IMR-90 (cell line): ENCODE results near the gene CPNE2. TPM values are rescaled to one million over a fixed set of nuclear protein-coding genes. Genes with fewer than 3 reads are reported as not detected.

Experiments
- MAZ ChIP-seq: IDR thresholded peaks from 2 replicates; pipeline ENCODE4 v1.6.1; 2012; ENCODE audit warnings: low read depth, mild to moderate bottlenecking, low read length, improper control_type of control experiment, moderate library complexity, borderline replicate concordance
- POLR2A ChIP-seq: IDR thresholded peaks from 2 replicates; pipeline ENCODE4 v1.6.1; 2012; ENCODE audit warnings: mild to moderate bottlenecking, low read depth, low read length
- RFX5 ChIP-seq: IDR thresholded peaks from 2 replicates; pipeline ENCODE4 v1.8.0; 2012; ENCODE audit warnings: low read depth, mild to moderate bottlenecking, low read length, moderate library complexity
- SMC3 ChIP-seq: fragments of 150-350 bp; IDR thresholded peaks from 2 replicates; pipeline ENCODE4 v1.6.1; 2016; ENCODE audit warnings: low read depth, mild to moderate bottlenecking, antibody characterized with exemption, low read length, moderate library complexity
- polyA plus RNA-seq, 3 experiments: library from polyadenylated mRNA; depleted of rRNA; stranded (reverse); fragments of >200 nt; gene quantifications; 2 replicates each; pipeline ENCODE4 v1.2.3, GENCODE V29; 2012; ENCODE audit warnings: low replicate concordance in 1 of 3
- total RNA-seq: library from RNA; depleted of rRNA; stranded (reverse); fragments of >200 nt; gene quantifications from 2 replicates; pipeline ENCODE4 v1.2.3, GENCODE V29; 2012

CPNE2 gene
- total and polyA plus RNA-seq, 2 of the 4 experiments (the other 2 are of a cell fraction) = 15.4 to 48.0 TPM

DNA sequence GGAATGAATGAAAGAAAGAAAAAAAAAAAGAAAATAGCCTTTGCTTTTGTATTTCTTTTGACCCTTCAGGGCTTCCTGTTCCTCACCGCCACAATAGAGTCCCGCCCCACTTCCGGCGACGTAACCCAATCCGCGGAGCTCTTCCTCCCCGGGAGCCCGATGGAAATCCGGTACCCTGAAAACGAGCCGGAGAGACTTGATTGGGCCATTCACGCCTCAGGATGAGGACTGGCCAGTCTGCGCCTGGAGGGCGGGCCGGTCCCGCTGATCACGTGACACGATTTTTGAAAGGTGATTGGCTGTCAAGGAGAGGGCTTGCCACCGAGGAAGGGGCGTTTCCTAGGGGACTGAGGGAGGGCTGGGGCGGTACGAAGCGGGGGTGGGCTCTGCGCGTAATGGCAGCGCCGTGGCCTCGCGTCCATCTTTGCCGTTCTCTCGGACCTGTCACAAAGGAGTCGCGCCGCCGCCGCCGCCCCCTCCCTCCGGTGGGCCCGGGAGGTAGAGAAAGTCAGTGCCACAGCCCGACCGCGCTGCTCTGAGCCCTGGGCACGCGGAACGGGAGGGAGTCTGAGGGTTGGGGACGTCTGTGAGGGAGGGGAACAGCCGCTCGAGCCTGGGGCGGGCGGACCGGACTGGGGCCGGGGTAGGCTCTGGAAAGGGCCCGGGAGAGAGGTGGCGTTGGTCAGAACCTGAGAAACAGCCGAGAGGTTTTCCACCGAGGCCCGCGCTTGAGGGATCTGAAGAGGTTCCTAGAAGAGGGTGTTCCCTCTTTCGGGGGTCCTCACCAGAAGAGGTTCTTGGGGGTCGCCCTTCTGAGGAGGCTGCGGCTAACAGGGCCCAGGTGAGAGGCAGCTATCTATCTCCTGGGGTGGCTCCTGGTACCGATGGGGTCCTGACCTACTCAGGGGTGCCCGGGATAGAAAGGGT is 93.8 kb downstream of the CPNE2 start, which contains the start of the genes PSME3IP1 and RSPRY1 (continued):
- TF ChIP-seq MAZ = peak; percentile 84; the same call in 1 of the 2 replicates
- peak; percentile 83 for TF ChIP-seq POLR2A
- TF ChIP-seq RFX5 = no peak
- no peak for TF ChIP-seq SMC3
